ENCODE data around the gene DNAJB13. TPM values are rescaled to one million over a fixed set of nuclear protein-coding genes. Genes with fewer than 3 reads are reported as not detected.
A peak's percentile ranks its signal among the peaks of the same experiment; 100 is the strongest.

Gene DNAJB13
- total and polyA plus RNA-seq, 2 of the 4 experiments (the other 2 are of a cell fraction) = 0.18 to 0.48 TPM

GRCh38 chr11:73957654-73958361 lies 7.0 kb downstream of the DNAJB13 start:
- Histone ChIP-seq H4K8ac (ENCODE audit: low read depth in 2 of 2, low read length in 2 of 2) (no peak overlapping the region), H3K27ac (ENCODE audit: insufficient read depth, low read length) (no peak overlapping the region), H4K20me1 (ENCODE audit: insufficient read depth, low read length) (no peaks in the 10 kb centered on the region), H2AFZ (replicated peaks; ENCODE audit: low read length, poor library complexity) (peak overlapping the region; percentile 41), H3K79me1 (ENCODE audit: low read depth in 1 of 2, low read length in 2 of 2) (no peaks in the 10 kb centered on the region), H3K4me3 (ENCODE audit: insufficient read depth, low read depth, low read length) (no peak overlapping the region), H3K4me1 (ENCODE audit: control insufficient read depth, insufficient read depth, low read length) (peaks cover 3% of the 10 kb centered on the region; the same call in 1 of the 2 replicates), H3K23ac (ENCODE audit: low read depth, low read length) (no peak overlapping the region), H2AK5ac (ENCODE audit: low read depth, low read length) (no peak overlapping the region), H3K18ac (ENCODE audit: low read depth, low read length) (no peak overlapping the region), H2AK9ac (replicated peaks; ENCODE audit: low read depth, low read length, poor library complexity) (no peak overlapping the region), H3K14ac (replicated peaks; ENCODE audit: low read depth, low read length) (no peak overlapping the region), H4K5ac (ENCODE audit: low read depth, low read length) (no peak overlapping the region), H3K56ac (ENCODE audit: extremely low read depth, insufficient read depth, low read length) (no peak overlapping the region), H2BK15ac (ENCODE audit: low read depth, low read length) (no peak overlapping the region; the same call in 2 of the 3 replicates), H2BK20ac (ENCODE audit: low read depth, low read length) (no peak overlapping the region), H3K36me3 (ENCODE audit: control insufficient read depth, insufficient read depth, low read length) (no peaks in the 10 kb centered on the region), H3K9me1 (ENCODE audit: insufficient read depth, low read length) (no peaks in the 10 kb centered on the region), H3K27me3 (ENCODE audit: control insufficient read depth, insufficient read depth, low read length) (no peaks in the 10 kb centered on the region), H3K9ac (ENCODE audit: low read depth, low read length) (no peak overlapping the region), H3K4me2 (ENCODE audit: low read depth, low read length) (no peak overlapping the region), H3K4ac (ENCODE audit: low read depth, low read length) (no peak overlapping the region), H2BK120ac (ENCODE audit: low read depth, low read length) (no peak overlapping the region), H2BK5ac (ENCODE audit: low read depth, low read length, poor library complexity, severe bottlenecking) (no peak overlapping the region), H3K9me3 (ENCODE audit: control insufficient read depth, insufficient read depth, low read length) (no peaks in the 10 kb centered on the region), H4K91ac (ENCODE audit: insufficient read depth, low read depth, low read length) (no peak overlapping the region)
- CTCF ChIA-PET = no interaction called here
- intact Hi-C loops (cut with micrococcal nuclease) (no loop called here), dilution Hi-C loops (cut with HindIII; ENCODE audit: low sequenced_read_pairs, unreplicated experiment) (no loop called here), in situ Hi-C loops (cut with MboI; ENCODE audit: low sequenced_read_pairs) (no loop called here)
- DNase-seq = no peak
- POLR2A ChIA-PET (ENCODE audit: unreplicated experiment) = no interaction called here
- TF ChIP-seq NFE2L2 (IDR thresholded peaks at IDR 0.05; ENCODE audit: low read depth, low read length) = no peak
- TF ChIP-seq USF2 (IDR thresholded peaks at IDR 0.05; ENCODE audit: low read depth, low read length) = no peak
- no peak for TF ChIP-seq RCOR1 (IDR thresholded peaks at IDR 0.05; ENCODE audit: insufficient replicate concordance, low read length)
- TF ChIP-seq SMC3 (IDR thresholded peaks at IDR 0.05; ENCODE audit: low read depth, low read length) = no peak
- no peak for TF ChIP-seq POLR2A (IDR thresholded peaks at IDR 0.05; ENCODE audit: low read depth, low read length)
- no peak for TF ChIP-seq RAD21 (IDR thresholded peaks at IDR 0.05; ENCODE audit: low read length)
- TF ChIP-seq FOS (IDR thresholded peaks at IDR 0.05; ENCODE audit: low read depth, low read length) = no peak
- no peak for TF ChIP-seq MXI1 (IDR thresholded peaks at IDR 0.05; ENCODE audit: borderline replicate concordance, low read depth, low read length)
- no peak for TF ChIP-seq BHLHE40 (IDR thresholded peaks at IDR 0.05; ENCODE audit: low read depth, low read length)
- TF ChIP-seq CEBPB (IDR thresholded peaks at IDR 0.05; ENCODE audit: low read depth, low read length) = no peak
- no peak for TF ChIP-seq MAZ (IDR thresholded peaks at IDR 0.05; ENCODE audit: borderline replicate concordance, low read depth, low read length)
- no peak for TF ChIP-seq CTCF (conservative IDR thresholded peaks at IDR 0.05; ENCODE audit: low read depth, low read length)
- TF ChIP-seq MAFK (IDR thresholded peaks at IDR 0.05; ENCODE audit: low read depth, low read length) = no peak
- no peak for TF ChIP-seq RFX5 (IDR thresholded peaks at IDR 0.05; ENCODE audit: low read depth, low read length)
- no peak for TF ChIP-seq CHD1 (IDR thresholded peaks at IDR 0.05; ENCODE audit: low read depth, low read length)
- no peak for TF ChIP-seq ELK1 (IDR thresholded peaks at IDR 0.05; ENCODE audit: borderline replicate concordance, low read depth, low read length)
- no peak for ATAC-seq (ENCODE audit: low read depth)
- WGBS, 2 experiments (ENCODE audit: extremely low coverage in 2 of 2, insufficient read length in 1 of 2) = 72% methylated on average over 14 of the region's 25 CpGs; no CpG with 5 or more reads in 1 of the 2 experiments
- no TSS peak for BruUV-seq (replicated peaks)

Measured in IMR-90 (cell line).